Endodermal cell (in vitro differentiated cells): ENCODE data around the gene STYK1. TPM values are rescaled to one million over a fixed set of nuclear protein-coding genes. Genes with fewer than 3 reads are reported as not detected.

Source experiments
- DNase-seq: peaks from one replicate; pipeline ENCODE4 v3.0.0-alpha.2; 2017
- H3K27ac ChIP-seq: 2 replicates; pipeline ENCODE4 v1.5.1; 2013; ENCODE audit warnings: mild to moderate bottlenecking, low read depth, low read length, moderate library complexity
- H3K27me3 ChIP-seq: 2 replicates; pipeline ENCODE4 v1.6.1; 2013; ENCODE audit warnings: mild to moderate bottlenecking, low read length, moderate library complexity; ENCODE audit not compliant: insufficient read depth, control insufficient read depth, poor library complexity, severe bottlenecking
- H3K36me3 ChIP-seq: 2 replicates; pipeline ENCODE4 v1.7.0; 2013; ENCODE audit warnings: mild to moderate bottlenecking, low read length, moderate library complexity; ENCODE audit not compliant: control insufficient read depth, insufficient read depth
- H3K4me1 ChIP-seq: one replicate; pipeline ENCODE4 v1.7.0; 2013; ENCODE audit warnings: low read length; ENCODE audit not compliant: control insufficient read depth, insufficient read depth
- H3K4me3 ChIP-seq: 2 replicates; pipeline ENCODE4 v1.5.1; 2013; ENCODE audit warnings: mild to moderate bottlenecking, low read length, moderate library complexity
- H3K9ac ChIP-seq: 2 replicates; pipeline ENCODE4 v1.6.1; 2013; ENCODE audit warnings: mild to moderate bottlenecking, low read length, moderate library complexity; ENCODE audit not compliant: poor library complexity, severe bottlenecking; ENCODE audit errors: extremely low read depth
- H3K9me3 ChIP-seq: 2 replicates; pipeline ENCODE4 v1.6.1; 2013; ENCODE audit warnings: mild to moderate bottlenecking, low read length, moderate library complexity; ENCODE audit not compliant: control insufficient read depth
- H3K27ac Mint-ChIP-seq: 2 replicates; pipeline ENCODE4 v1.8.0; 2020; ENCODE audit warnings: mixed read lengths
- H3K27me3 Mint-ChIP-seq: 2 replicates; pipeline ENCODE4 v1.8.0; 2021; ENCODE audit warnings: mild to moderate bottlenecking, mixed read lengths; ENCODE audit not compliant: insufficient read depth
- H3K36me3 Mint-ChIP-seq: 2 replicates; pipeline ENCODE4 v1.8.0; 2020; ENCODE audit warnings: low read depth, mixed read lengths
- H3K4me1 Mint-ChIP-seq: 2 replicates; pipeline ENCODE4 v1.8.0; 2020; ENCODE audit warnings: mixed read lengths
- H3K4me3 Mint-ChIP-seq: 2 replicates; pipeline ENCODE4 v1.8.0; 2020; ENCODE audit warnings: mild to moderate bottlenecking, moderate library complexity, mixed read lengths
- H3K9me3 Mint-ChIP-seq: 2 replicates; pipeline ENCODE4 v1.8.0; 2020; ENCODE audit warnings: mild to moderate bottlenecking, mixed read lengths
- CTCF ChIP-seq: fragments of 200-600 bp; sonication (generic); conservative IDR thresholded peaks from 2 replicates; pipeline ENCODE4 v1.5.0; 2021; ENCODE audit warnings: antibody characterized with exemption, mild to moderate bottlenecking
- WGBS, 2 experiments: methylation state at CpG; one replicate each; pipeline versions ENCODE4 v1.1.5 to v1.1.7; 2013; ENCODE audit warnings: missing lambda C conversion rate in 2 of 2, mixed read lengths in 1 of 2; ENCODE audit not compliant: insufficient coverage in 1 of 2, insufficient read length in 1 of 2; 5-methylcytosine and 5-hydroxymethylcytosine counted together
- total RNA-seq, 2 donors: library from RNA; stranded (reverse); fragmentation: NEBNext Ultra II Directional in 1 of 2; extraction: Animal tissue kit (Norgen Biotek cat#: 25700) in 1 of 2; gene quantifications; 2 replicates in 1 of 2; 3 replicates in 1 of 2; pipeline ENCODE4 v1.2.1, GENCODE V29; 2021

STYK1 gene
- total RNA-seq, 2 donors from 2014 or later: 3.3 to 4.5 TPM

- Histone ChIP-seq H3K27ac (peak overlapping the region; percentile 76), H3K4me3 (peak overlapping the region; percentile 91), H3K9me3 (no peaks in the 10 kb centered on the region), H3K4me1 (no peaks in the 10 kb centered on the region), H3K36me3 (peaks cover 11% of the 10 kb centered on the region), H3K9ac (peak overlapping the region; percentile 97), H3K27me3 (peaks cover 8% of the 10 kb centered on the region)
- peak overlapping the region; percentile 100 for H3K27ac Mint-ChIP-seq
- H3K4me3 Mint-ChIP-seq: peak overlapping the region; percentile 96
- no peaks in the 10 kb centered on the region for H3K9me3 Mint-ChIP-seq
- TF ChIP-seq CTCF: no peak
- WGBS, 2 experiments: 75% methylated on average over 4 of the region's 4 CpGs; no CpG with 5 or more reads in 1 of the 2 experiments
- peaks cover 22% of the 10 kb centered on the region for H3K36me3 Mint-ChIP-seq
- DNase-seq: no peak
- peaks cover 22% of the 10 kb centered on the region for H3K4me1 Mint-ChIP-seq
- H3K27me3 Mint-ChIP-seq: no peaks in the 10 kb centered on the region
Measured at GRCh38 chr12:10614056-10614370, 59.8 kb downstream of the STYK1 start.

- Histone ChIP-seq H3K27me3 (peaks cover 8% of the 10 kb centered on the region), H3K9me3 (no peaks in the 10 kb centered on the region), H3K4me3 (peak within 1 kb of the TSS; percentile 91), H3K9ac (peak within 1 kb of the TSS; percentile 97), H3K4me1 (no peaks in the 10 kb centered on the region), H3K36me3 (peaks cover 16% of the 10 kb centered on the region), H3K27ac (peak within 1 kb of the TSS; percentile 81)
- TF ChIP-seq CTCF: no peak
- DNase-seq: peak; percentile 100
- H3K27ac Mint-ChIP-seq: peak within 1 kb of the TSS; percentile 100
- H3K9me3 Mint-ChIP-seq: no peaks in the 10 kb centered on the region
- no peaks in the 10 kb centered on the region for H3K27me3 Mint-ChIP-seq
- H3K36me3 Mint-ChIP-seq: peaks cover 27% of the 10 kb centered on the region
- peak within 1 kb of the TSS; percentile 96 for H3K4me3 Mint-ChIP-seq
- peaks cover 22% of the 10 kb centered on the region for H3K4me1 Mint-ChIP-seq
- WGBS, 2 experiments: 0% methylated on average over 9 to 43 of the region's 45 CpGs
Measured at GRCh38 chr12:10613349-10614055, 60.4 kb downstream of the STYK1 start, which contains the start of gene MAGOHB. Gene MAGOHB (minus strand): TSS chr12:10613609. CDS start chr12:10613532, 77 bp downstream.

- Histone ChIP-seq H3K9me3 (no peaks in the 10 kb centered on the region), H3K27ac (peak overlapping the region; percentile 81), H3K9ac (peak overlapping the region; percentile 97), H3K27me3 (peaks cover 8% of the 10 kb centered on the region), H3K4me3 (peak overlapping the region; percentile 91), H3K36me3 (peaks cover 21% of the 10 kb centered on the region), H3K4me1 (no peaks in the 10 kb centered on the region)
- peaks cover 30% of the 10 kb centered on the region for H3K36me3 Mint-ChIP-seq
- WGBS, 2 experiments: 0% methylated on average over 2 to 6 of the region's 6 CpGs
- no peaks in the 10 kb centered on the region for H3K9me3 Mint-ChIP-seq
- H3K4me1 Mint-ChIP-seq: peaks cover 22% of the 10 kb centered on the region
- TF ChIP-seq CTCF: no peak
- H3K27me3 Mint-ChIP-seq: no peaks in the 10 kb centered on the region
- peak overlapping the region; percentile 100 for H3K27ac Mint-ChIP-seq
- peak; percentile 64 for DNase-seq
- H3K4me3 Mint-ChIP-seq: peak overlapping the region; percentile 96
Measured at GRCh38 chr12:10612984-10613348, 60.9 kb downstream of the STYK1 start.
